Measurements from ENCODE around the gene SHISAL2A.
"Not testable (repeated sequence)": the region's sequence is repeated elsewhere in the genome, so short reads cannot be mapped to it uniquely, and the experiment has no call there.

The SHISAL2A gene

DNA sequence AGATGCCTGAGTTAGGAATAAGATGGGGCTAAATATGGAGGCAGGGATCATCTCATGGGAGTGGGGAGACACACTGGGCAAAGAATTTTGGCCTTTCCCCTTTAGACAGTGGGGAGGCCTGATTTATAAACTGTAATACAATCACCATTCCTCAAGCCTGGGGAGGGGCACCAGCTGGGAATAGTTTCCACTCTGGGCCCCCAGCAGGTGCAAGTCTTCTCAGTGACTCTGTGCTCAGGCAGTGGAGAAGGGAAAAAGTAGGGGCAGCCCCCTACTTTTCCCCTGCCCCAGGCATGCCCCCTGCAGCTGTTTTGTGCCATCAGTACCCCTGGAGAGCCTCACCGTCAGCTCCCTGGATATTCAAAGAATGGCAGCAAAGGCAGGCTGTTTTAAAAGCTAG is 46.1 kb downstream of the SHISAL2A start:
- H3K27ac Mint-ChIP-seq: no peak overlapping the region
- H3K4me3 Mint-ChIP-seq: no peak overlapping the region
- H3K36me3 Mint-ChIP-seq: peaks cover 40% of the 10 kb centered on the region
- no peak for ATAC-seq
- H3K27me3 Mint-ChIP-seq: no peaks in the 10 kb centered on the region
- H3K9me3 Mint-ChIP-seq: no peaks in the 10 kb centered on the region
- peaks cover 28% of the 10 kb centered on the region for H3K4me1 Mint-ChIP-seq

DNA sequence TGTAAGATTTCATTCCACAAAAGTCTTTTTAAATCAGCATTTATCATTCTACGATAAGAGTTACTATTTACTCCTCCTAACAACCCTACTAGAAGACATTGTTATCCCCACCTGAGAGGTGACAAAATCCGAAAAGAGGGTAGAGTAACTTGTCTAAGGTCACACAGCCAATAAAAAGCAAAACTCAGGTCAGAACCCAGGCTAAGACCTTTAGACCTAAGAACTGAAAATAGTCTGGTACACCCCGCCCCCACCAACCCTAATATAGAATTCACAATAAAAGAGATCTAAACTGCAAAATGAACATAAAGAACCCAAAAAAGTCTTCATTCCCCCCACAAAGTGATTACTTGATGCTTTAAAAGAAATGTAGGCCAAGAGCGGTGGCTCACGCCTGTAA is 46.5 kb downstream of the SHISAL2A start:
- H3K27ac Mint-ChIP-seq: no peak overlapping the region
- H3K4me3 Mint-ChIP-seq: no peak overlapping the region
- H3K36me3 Mint-ChIP-seq: peaks cover 42% of the 10 kb centered on the region
- no peaks in the 10 kb centered on the region for H3K9me3 Mint-ChIP-seq
- ATAC-seq: no peak
- no peaks in the 10 kb centered on the region for H3K27me3 Mint-ChIP-seq
- peaks cover 28% of the 10 kb centered on the region for H3K4me1 Mint-ChIP-seq

DNA sequence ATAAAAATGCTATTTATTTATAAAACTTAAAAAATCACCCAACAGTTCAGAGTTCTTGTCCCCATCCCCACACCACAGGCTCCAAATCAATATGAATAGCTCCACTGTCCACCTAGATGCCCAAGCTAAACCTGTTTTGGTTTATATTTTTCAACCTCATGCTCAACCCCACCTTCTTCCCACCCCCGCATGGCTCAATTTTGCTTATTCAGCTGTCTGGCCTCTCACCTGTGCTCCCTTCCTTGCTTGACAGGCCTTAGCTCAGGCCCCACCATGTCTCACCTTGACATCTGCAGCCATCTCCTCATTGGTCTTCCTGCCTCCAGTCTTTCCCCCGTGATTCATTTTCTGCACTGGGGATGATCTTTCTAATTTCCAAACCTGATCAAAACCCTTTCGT is 47.4 kb downstream of the SHISAL2A start:
- Mint-ChIP-seq H3K4me3 (no peak overlapping the region), H3K9me3 (no peaks in the 10 kb centered on the region), H3K36me3 (peaks cover 34% of the 10 kb centered on the region), H3K27me3 (no peaks in the 10 kb centered on the region), H3K27ac (peak overlapping the region; percentile 28), H3K4me1 (peaks cover 28% of the 10 kb centered on the region)
- ATAC-seq: no peak

DNA sequence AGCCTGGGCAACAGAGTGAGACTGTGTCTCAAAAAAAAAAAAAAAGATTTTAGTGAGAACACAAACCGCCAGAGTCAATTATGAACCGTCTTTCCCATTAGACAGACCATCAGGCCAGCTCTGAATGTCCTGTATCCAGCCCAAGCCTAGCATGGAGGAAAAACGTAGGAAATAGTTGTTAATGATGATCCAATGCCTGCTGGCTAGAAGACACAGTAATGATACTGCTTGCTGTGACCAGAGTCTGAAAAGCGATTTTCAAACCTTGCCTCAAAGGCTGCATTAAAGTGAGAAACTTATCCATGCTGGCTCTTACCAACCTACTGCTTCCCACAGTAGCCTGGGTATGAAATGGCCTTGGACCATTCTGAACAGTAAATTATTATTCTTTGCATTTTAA is 48.2 kb downstream of the SHISAL2A start:
- Mint-ChIP-seq H3K4me1 (peaks cover 36% of the 10 kb centered on the region), H3K4me3 (no peak overlapping the region), H3K27me3 (no peaks in the 10 kb centered on the region), H3K36me3 (peaks cover 32% of the 10 kb centered on the region), H3K27ac (peak overlapping the region; percentile 28), H3K9me3 (no peaks in the 10 kb centered on the region)
- ATAC-seq: no peak

DNA sequence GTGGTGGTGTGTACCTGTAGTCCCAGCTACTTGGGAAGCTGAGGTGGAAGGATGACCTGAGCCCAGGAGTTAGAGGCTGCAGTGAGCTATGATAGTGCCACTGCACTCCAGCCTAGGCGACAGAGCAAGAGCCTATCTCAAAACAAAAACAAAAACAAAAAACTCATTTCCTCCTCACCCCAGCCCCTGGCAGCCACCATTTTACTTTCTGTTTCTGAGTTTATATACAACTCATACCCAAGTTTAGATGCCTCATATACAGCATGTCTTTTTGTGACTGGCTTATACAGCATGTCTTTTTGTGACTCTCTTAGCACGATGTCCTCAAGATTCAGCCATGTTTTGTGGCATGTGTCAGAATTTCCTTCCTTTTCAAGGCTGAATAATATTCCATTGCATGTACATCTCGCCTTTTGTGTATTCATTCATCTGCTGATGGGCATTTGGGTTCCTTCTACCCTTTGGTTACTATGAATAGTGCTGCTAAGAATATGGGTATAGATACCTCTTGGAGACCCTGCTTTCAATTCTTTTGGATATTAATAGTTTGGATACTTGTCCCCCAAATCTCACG is 50.5 kb downstream of the SHISAL2A start:
- H3K36me3 Mint-ChIP-seq: peaks cover 43% of the 10 kb centered on the region
- H3K9me3 Mint-ChIP-seq: peaks cover 4% of the 10 kb centered on the region
- no peak for ATAC-seq
- H3K4me1 Mint-ChIP-seq: peaks cover 38% of the 10 kb centered on the region
- no peak overlapping the region for H3K27ac Mint-ChIP-seq
- H3K27me3 Mint-ChIP-seq: no peaks in the 10 kb centered on the region
- no peak overlapping the region for H3K4me3 Mint-ChIP-seq

DNA sequence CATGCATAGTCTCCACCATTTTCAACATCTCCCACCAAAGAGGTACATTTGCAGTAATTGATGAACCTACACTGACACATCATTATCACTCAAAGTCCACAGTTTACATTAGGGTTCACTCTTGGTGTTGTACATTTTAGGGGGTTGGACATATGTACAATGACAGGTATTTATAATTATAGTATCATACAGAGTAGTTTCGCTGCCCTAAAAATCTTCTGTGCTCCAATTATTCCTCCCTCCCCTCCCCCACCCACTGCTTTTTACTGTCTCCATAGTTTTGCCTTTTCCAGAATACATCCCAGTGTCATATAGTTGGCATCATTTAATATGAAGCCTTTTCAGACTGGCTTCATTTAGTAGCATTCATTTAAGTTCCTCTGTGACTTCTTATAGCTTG is 51.6 kb downstream of the SHISAL2A start:
- H3K36me3 Mint-ChIP-seq: peaks cover 46% of the 10 kb centered on the region
- no peaks in the 10 kb centered on the region for H3K27me3 Mint-ChIP-seq
- H3K4me1 Mint-ChIP-seq: peaks cover 27% of the 10 kb centered on the region
- no peak for ATAC-seq
- no peak overlapping the region for H3K4me3 Mint-ChIP-seq
- peaks cover 4% of the 10 kb centered on the region for H3K9me3 Mint-ChIP-seq
- H3K27ac Mint-ChIP-seq: no peak overlapping the region

DNA sequence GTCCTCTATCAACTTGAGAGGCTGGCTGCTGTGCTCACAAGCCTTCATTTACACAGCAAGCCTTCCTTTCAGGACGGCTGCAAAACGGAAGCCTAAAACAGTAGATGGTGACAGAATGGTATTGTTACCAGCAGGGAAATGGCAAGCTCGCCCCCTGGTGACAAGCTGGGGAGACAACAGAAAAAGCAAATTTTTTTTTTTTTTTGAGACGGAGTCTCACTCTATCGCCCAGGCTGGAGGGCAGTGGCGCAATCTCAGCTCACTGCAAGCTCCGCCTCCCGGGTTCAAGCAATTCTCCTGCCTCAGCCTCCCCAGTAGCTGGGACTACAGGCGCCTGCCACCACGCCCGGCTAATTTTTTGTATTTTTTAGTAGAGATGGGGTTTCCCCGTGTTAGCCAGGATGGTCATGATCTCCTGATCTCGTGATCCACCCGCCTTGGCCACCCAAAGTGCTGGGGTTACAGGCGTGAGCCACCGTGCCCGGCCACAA is 53.3 kb downstream of the SHISAL2A start:
- H3K27me3 Mint-ChIP-seq, H3K4me3 Mint-ChIP-seq, H3K9me3 Mint-ChIP-seq: not testable (repeated sequence)
- ATAC-seq: peak; percentile 94
- Mint-ChIP-seq H3K27ac (peak overlapping the region; percentile 84), H3K36me3 (peaks cover 40% of the 10 kb centered on the region), H3K4me1 (peaks cover 18% of the 10 kb centered on the region)

DNA sequence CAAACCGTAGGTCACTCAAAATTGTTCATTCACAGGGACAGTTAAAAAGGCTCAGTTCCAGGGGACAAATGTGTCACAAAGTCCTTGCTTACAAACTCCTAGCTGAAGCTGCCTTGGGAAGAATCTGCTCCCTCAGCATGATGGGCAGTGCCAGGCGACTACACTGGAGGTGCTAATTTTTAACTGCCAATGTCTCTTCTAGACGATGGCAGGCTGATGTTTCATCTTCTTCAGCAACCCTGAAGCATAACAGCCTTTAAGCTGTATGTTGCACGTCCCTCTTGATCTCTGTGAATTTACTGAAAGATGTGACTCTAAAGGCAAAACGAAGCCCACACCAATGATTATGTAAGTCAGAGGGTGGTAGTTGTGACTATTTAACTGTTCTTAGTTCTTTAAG is 53.9 kb downstream of the SHISAL2A start:
- peak overlapping the region; percentile 84 for H3K27ac Mint-ChIP-seq
- no peak overlapping the region for H3K4me3 Mint-ChIP-seq
- ATAC-seq: no peak
- H3K36me3 Mint-ChIP-seq: peaks cover 45% of the 10 kb centered on the region
- peaks cover 18% of the 10 kb centered on the region for H3K4me1 Mint-ChIP-seq
- no peaks in the 10 kb centered on the region for H3K27me3 Mint-ChIP-seq
- peaks cover 4% of the 10 kb centered on the region for H3K9me3 Mint-ChIP-seq

DNA sequence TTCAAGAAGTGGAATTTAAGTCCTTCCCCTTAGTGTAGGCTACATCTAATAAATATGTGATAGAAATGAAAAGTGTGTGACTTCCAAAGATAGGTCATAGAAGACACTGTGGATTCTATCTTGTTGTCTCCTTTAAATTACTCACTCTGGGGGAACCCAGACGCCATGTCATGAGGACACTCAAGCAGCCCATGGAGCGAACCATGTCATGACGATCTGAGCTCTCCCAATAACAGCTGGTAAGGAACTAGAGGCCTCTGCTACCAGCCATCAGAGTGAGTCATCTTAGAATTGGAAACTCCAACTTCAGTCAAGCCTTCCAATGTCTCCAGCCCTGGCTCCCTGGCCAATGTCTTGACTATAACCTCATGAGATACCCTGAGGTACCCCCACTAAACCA is 58.9 kb downstream of the SHISAL2A start:
- Mint-ChIP-seq H3K27me3 (no peaks in the 10 kb centered on the region), H3K36me3 (peaks cover 50% of the 10 kb centered on the region), H3K4me3 (no peak overlapping the region), H3K9me3 (peaks cover 4% of the 10 kb centered on the region), H3K4me1 (peaks cover 23% of the 10 kb centered on the region), H3K27ac (peak overlapping the region; percentile 33)
- ATAC-seq: no peak

DNA sequence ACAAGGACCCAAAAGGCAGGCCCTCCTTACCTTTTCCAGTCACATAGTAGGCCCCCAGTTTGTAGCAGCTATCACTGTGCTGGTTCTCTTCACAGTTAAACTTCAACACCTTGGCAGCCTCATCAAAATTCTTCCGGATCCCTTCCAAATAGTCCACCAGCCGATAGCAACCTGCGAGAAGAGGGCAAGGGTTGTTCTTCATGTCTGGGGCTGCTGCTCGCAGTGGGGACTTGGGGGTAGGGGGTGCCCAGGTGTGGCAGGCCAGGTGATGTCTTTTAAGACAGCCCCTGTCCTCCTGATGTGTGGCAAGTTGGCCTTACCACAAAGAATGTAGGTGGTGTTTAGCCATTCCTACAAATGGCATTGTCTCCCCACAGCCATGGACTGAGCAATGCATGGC is 59.7 kb downstream of the SHISAL2A start:
- Mint-ChIP-seq H3K9me3 (no peaks in the 10 kb centered on the region), H3K36me3 (peaks cover 41% of the 10 kb centered on the region), H3K4me3 (no peak overlapping the region), H3K4me1 (peaks cover 31% of the 10 kb centered on the region), H3K27ac (peak overlapping the region; percentile 33), H3K27me3 (no peaks in the 10 kb centered on the region)
- ATAC-seq: no peak

DNA sequence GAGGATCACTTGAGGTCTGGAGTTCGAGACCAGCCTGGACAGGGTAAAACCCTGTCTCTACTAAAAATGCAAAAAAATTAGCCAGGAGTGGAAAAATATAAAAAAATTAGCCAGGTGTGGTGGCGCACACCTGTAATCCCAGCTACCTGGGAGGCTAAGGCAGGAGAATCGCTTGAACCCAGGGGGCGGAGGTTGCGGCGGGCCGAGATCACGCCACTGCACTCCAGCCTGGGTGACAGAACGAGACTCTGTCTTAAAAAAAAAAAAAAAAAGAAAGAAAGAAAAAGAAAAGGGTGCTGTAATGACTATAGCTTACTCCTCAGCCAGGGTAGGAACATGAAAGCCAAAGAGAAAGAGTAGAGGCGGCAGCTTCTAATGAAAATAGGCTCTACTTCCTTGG is 60.4 kb downstream of the SHISAL2A start:
- ATAC-seq, H3K27ac Mint-ChIP-seq, H3K9me3 Mint-ChIP-seq, H3K4me3 Mint-ChIP-seq, H3K27me3 Mint-ChIP-seq: not testable (repeated sequence)
- peaks cover 34% of the 10 kb centered on the region for H3K36me3 Mint-ChIP-seq
- H3K4me1 Mint-ChIP-seq: peaks cover 33% of the 10 kb centered on the region

DNA sequence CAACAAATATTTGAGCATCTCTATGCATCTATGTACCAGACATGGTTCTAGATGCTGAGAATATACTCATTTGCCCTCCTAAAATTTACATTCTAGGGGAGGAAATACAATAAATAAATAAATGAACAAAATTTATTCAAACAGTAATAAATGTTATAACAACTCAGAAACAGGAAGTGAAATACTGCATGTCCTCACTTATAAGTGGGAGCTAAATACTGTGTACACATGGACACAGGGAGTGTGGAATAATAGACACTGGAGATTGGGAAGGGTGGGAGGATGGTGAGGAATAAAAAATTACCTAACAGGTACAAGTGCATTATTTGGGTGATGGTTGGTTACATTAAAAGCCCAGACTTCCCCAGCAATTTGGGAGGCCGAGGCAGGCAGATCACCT is 60.9 kb downstream of the SHISAL2A start:
- no peak overlapping the region for H3K4me3 Mint-ChIP-seq
- no peak overlapping the region for H3K27ac Mint-ChIP-seq
- H3K4me1 Mint-ChIP-seq: peaks cover 33% of the 10 kb centered on the region
- H3K9me3 Mint-ChIP-seq: no peaks in the 10 kb centered on the region
- no peak for ATAC-seq
- H3K36me3 Mint-ChIP-seq: peaks cover 30% of the 10 kb centered on the region
- H3K27me3 Mint-ChIP-seq: no peaks in the 10 kb centered on the region

DNA sequence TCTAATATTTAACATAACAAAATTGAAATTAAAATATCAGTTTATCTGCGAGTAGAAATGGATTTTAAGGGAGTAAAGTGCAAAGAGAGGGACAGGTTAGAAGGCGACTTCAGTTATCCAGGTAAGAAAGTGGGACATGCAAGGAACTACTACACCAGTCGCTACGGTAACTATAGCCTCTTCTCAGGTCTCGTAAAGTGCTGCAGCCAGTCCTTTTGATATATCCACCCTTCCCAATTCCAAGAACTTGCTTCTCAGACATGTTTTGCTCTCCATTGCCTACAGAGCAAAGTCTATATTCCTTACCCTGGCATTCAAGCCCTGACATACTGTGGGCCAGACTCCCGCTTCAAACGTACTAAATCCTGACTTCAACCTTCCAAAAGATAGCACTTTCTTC is 62.7 kb downstream of the SHISAL2A start:
- Mint-ChIP-seq H3K4me3 (no peak overlapping the region), H3K27me3 (no peaks in the 10 kb centered on the region), H3K36me3 (peaks cover 30% of the 10 kb centered on the region), H3K27ac (peak overlapping the region; percentile 1), H3K9me3 (no peaks in the 10 kb centered on the region), H3K4me1 (peaks cover 36% of the 10 kb centered on the region)
- ATAC-seq: no peak

DNA sequence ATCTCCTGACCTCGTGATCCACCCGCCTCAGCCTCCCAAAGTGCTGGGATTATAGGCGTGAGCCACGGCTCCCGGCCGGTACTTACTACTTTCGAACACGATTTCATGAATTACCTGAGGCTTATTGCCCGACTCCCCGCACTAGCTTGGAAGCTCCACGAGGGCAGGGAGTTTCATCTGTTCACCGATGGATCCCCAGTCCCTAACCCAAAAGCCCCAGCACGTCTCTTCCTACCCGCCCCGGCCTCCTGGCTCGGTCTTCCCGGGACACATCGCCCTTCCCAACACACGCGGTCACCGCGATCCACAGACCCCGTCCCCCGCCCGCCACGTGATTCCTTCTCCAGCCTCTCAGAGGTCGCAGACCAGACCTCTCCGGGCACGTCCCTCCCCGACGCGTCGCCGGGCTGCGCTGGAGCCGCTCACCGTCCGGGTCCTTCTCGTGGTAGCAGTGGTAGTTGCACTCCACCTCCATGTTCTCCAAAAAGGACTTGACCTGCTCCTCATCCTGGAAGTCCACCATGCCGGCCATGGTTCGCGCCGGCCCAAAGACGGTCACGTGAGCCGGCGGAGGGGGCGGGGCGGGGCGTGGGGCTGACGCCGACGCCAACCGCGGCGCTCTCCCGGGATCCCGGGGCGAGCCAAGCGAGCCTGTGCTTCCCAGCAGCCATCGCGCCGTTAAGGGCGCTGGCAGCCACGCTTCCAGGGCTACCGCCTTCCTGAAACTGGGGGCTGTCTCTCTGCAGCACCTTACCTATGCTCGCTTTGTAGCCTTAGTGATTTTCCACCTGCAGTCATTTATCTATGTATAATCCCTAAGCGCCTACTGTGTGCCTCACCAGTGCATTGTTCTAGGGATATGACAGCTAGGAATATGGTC is 65.1 kb downstream of the SHISAL2A start, which contains the start of gene COA7:
COA7 (minus strand) TSS at position 553 of the 880 bp plus-strand sequence; CDS start at position 532, 21 bp downstream.
- Mint-ChIP-seq H3K4me1 (peaks cover 41% of the 10 kb centered on the region), H3K27ac (peak within 1 kb of the TSS; percentile 95), H3K9me3 (no peaks in the 10 kb centered on the region), H3K36me3 (peaks cover 13% of the 10 kb centered on the region), H3K27me3 (no peaks in the 10 kb centered on the region), H3K4me3 (peak within 1 kb of the TSS; percentile 96)
- ATAC-seq: peak; percentile 69

DNA sequence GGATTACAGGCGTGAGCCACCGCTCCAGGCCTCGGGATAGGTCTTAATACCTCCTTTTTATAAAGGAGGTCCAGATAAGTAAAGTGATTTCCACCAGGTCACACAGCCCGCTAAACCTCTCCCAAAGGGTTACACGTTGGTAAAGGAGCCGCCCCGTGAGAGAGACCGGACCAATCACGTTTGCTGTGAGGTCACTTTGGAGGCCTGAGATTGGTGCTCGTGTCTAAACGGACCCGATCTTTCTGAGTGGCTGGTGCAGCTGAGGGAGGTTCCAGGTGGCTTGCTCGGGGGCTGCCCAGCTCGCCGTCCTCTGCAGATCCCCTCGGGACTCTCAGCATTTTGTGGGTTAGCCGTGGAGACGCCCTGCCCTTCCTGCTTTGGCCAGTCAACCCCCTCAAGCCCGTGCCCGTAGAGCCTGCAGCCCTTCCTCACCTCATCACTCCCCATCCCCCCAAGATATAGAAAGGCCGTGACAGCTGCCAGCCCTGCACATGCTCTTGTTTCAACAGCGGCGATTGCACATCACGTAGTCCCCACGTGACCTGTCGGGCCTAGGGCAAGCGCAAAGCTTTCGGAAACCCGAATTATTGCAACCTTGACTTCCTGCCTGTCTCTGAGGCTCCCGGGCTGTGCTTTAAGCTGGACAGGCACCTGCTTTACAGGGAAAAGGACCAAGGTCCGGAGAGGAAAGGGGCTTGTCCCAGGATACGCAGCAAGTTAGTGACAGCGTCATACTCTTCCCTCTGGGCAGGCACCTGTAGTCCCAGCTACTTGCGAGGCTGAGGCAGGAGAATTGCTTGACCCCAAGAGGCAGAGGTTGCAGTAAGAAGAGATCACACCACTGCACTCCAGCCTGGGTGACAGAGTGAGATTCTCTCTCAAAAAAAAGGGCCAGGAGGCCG is 70.2 kb downstream of the SHISAL2A start:
- Mint-ChIP-seq H3K9me3 (no peaks in the 10 kb centered on the region), H3K36me3 (no peaks in the 10 kb centered on the region), H3K4me1 (peaks cover 30% of the 10 kb centered on the region), H3K27me3 (no peaks in the 10 kb centered on the region), H3K27ac (peak overlapping the region; percentile 97), H3K4me3 (peak overlapping the region; percentile 81)
- ATAC-seq: peak; percentile 97
